ENCODE results near the gene PABPC5.

The PABPC5 gene

GRCh38 chrX:91434351-91435168, at the start of gene PABPC5:
TSS of gene PABPC5 (plus strand) at chrX:91434839. CDS start at chrX:91435578, 739 bp downstream.
- no peak for DNase-seq

GRCh38 chrX:91389026-91389425, 45.6 kb upstream of the PABPC5 start:
- DNase-seq, result no peak

- DNase-seq, result no peak
These were observed 19.9 kb upstream of the PABPC5 start for GRCh38 chrX:91414713-91415112.

- no peak for DNase-seq
These were observed 756 bp downstream of the PABPC5 start for GRCh38 chrX:91435395-91435794.
